ENCODE measurements around the gene THEM4.
"Not testable (repeated sequence)": the region's sequence is repeated elsewhere in the genome, so short reads cannot be mapped to it uniquely, and the experiment has no call there.

Gene THEM4

DNA sequence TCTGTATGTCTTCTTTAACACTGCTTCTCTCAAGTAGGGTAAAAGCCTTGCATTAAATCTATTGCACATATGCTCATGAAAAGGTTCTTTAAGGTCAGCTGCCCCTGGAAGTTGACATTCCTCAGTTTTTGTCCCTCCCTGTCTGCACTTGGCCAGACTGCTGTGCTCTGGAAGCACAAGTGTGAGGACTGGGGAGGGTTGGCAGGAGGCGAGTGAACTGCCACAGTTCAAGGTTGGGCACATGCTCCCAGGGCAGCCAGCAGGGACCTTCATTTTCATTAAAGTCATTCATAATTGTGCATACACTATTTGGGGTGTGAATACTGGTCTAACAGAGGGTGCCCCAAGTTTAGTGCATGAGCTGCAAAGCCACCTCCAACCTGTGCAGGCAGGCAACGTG lies 44.9 kb downstream of the THEM4 start:
- FAIRE-seq (no peak), DNase-seq (ENCODE audit: insufficient read length, low spot score) (no peak)

DNA sequence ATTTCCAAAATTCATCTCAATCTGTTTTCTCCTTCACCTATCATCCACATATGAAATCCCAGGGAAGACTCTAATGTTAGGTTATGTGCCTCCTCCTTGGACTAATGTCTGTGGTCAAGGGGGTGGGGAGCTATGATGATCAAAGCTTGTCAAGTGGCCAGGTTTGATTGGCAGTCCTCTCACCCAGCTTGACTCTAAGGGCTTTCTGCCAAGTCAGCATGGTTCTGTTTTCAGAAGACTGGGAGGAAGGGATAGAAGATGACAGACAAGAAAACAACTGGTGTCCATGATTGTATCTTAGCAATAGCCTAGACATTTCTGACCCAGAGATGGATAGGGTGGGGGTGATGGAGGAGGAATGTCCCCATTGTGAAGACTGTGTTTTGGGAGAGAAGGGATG lies 46.7 kb downstream of the THEM4 start:
- DNase-seq (ENCODE audit: insufficient read length, low spot score): no peak
- FAIRE-seq: no peak

DNA sequence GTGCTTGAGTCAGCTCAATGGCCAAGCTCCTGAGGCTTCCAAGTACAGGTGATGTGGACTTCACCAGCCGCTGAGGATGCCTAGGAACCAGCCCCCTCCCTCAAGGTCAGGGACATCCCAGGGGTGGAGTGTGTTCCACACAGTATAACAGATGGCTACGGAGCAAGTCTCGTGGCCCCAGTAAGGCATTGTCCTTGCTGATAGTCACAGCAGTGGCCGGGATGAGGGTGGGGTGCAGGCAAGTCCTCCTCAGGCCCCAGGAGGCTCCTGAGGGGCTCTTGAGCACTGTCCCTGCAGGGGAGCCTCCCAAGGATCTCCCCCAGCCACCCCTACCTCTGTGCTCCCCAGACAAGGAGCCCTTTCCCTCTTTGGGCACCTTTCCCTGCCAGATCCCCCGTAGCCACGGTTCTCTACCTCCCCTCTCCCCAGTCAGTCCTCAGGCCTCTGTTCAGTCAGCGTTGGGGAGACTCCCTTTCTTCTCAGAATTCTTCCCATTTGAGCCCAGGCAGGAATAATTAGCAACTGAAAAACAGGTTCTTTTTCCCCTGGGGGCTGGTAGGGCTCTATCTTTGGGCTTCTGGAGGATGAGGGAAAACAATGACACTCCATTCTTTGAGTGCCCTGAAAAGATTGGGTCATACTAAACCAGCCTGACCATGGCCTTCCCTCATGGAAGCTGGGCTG lies 48.7 kb downstream of the THEM4 start:
- FAIRE-seq: no peak
- DNase-seq (ENCODE audit: insufficient read length, low spot score): no peak

DNA sequence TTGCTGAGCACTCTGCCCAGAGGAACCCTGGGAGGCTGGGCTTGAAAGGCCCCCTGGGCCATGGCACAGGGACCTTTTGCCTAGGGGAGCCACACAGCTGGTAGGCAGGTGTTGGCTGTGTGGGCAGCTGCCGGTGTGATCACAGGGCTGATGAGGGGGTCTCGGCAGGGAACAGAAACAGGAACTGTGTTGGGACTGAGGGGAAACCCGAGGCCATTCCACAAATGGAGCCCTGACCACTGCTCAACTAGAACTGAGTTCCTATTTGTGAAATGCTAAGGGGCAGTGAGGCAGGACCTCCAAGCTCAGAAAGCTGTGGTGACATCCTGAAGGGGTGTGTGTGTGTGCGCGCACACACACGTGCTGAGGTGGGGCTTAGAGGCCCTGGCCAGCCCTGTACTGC lies 49.4 kb downstream of the THEM4 start:
- no peak for DNase-seq (ENCODE audit: insufficient read length, low spot score)

DNA sequence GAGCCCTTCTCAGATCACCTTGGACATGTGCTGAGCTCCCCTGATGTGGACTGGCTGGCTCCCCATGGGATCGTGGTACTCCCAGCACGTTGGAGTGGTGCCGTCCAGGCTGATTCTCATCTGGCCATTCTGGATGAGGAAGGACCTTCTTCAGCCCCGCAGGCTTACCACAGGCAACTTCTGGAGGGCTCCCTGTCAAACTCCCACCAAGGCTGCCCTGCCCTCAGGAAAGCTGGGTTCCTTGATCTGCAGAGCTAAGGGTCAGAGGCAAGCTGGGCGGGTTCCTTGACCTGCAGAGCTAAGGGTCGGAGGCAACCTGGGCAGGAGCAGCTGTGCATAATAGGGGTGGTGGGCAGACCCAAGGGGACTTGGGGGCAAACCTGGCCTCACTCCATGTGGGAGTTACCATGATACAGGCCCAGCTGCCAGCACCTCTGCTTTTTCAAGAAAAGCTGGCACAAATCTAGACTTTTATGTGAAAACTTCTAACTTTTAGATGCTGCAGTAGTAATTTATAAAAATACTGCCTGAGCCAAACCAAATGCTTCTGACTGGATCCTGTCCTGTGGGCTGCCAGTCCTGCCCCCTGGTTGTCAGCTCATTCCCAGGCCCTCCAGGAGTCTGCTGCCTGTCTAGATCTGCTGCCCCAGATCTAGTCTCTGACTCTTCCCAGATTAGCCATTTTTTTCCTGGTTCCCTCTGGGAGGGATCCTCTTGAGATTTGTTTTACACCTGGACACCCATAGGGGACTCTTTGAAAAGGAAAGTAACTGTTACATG lies 50.2 kb downstream of the THEM4 start:
- DNase-seq (ENCODE audit: insufficient read length, low spot score): no peak
- no peak for FAIRE-seq

More for the DNA sequence above, 49.4 kb downstream of the THEM4 start:
- peak; percentile 38 for FAIRE-seq

DNA sequence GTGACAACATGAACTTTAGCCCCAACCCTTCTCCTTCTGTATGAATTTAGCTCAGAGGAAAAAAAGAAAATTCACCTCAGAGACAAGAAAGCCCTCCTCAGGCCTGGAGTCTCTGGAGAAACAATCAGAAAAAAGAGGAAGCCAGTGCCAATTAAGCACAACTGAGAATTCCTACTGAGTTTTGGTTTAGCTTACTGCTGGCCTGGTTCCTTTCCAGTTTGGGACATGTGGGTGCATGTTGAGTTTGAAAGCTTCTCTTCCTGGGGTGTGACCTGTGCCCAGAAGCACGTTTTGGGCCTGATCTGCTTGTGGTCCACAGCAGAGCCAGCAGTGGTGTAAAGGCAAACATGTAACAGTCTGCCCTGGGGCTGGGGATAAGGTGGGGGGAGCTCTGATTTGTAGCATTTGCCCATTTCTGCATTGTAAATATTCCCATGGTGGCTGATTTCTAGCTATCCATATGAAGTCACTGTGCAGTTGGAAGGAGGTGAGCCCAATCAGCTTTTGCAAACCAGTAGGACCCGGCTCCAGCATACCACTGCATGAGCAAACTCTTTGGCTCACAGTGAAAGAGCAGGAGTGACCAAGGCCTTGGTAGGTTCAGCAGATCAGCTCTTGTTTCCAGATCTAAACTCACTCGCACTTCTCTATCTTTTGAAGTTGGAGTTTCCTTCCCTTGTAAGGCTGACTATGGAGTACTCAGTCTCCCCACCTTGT lies 51.1 kb downstream of the THEM4 start:
- DNase-seq (ENCODE audit: insufficient read length, low spot score) (no peak), FAIRE-seq (no peak)

DNA sequence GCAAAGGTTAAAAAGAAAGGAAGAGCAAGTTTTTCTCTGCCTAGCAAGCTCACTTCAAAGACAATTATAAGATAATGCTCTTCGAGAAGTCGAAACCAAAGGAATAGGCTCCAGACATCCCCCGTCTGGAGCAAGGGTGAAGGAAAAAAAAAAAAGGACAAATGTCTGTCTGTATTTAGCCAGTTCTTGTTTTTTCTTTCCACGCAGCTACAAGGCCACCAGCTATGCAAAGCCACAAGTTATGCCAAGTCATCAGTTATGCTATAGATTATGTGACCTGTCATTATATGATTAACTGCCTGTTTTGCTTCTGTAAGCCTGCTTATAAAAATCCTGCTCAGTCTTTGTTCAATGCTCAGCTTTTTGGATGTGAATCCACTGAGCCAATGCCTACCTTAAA lies 53.4 kb downstream of the THEM4 start:
- FAIRE-seq (no peak), DNase-seq (ENCODE audit: insufficient read length, low spot score) (no peak)

DNA sequence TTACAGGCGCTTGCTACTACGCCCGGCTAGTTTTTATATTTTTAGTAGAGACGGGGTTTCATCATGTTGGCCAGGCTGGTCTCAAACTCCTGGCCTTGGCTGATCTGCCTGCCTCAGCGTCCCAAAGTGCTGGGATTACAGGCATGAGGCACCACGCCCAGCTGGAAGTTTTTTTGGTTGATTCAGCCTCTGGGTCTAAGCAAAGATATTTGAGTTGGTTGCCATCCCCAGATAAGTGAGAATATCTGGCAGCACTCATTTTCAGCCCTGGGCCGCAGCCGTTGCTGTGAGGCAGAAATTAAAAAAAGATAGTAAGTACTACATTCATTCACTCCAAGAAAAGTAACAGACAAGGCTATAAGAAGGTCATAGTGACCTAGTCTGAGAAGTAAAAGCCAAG lies 53.8 kb downstream of the THEM4 start:
- not testable (repeated sequence) for FAIRE-seq

DNA sequence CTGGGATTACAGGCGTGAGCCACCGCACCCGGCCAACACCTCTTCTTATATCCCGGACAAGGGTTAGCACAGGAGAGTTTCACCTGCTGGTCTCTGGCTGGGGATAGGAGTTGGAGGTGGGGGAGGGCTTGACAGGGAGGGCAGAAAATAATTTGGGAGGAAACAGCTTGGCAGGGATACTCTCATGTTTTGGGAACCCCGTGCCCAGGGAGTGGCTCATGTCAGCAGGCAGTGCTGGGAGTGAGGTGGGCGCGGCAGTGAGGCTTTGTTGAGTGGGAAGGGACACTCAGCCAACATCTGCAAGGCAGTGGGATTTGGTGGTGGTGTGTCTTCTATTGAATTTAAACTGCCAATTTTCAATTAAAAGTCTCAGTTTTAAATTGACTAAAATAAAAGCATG lies 54.7 kb downstream of the THEM4 start:
- FAIRE-seq (no peak), DNase-seq (ENCODE audit: insufficient read length, low spot score) (no peak)

More for the DNA sequence above, 53.8 kb downstream of the THEM4 start:
- not testable (repeated sequence) for DNase-seq (ENCODE audit: insufficient read length, low spot score)

DNA sequence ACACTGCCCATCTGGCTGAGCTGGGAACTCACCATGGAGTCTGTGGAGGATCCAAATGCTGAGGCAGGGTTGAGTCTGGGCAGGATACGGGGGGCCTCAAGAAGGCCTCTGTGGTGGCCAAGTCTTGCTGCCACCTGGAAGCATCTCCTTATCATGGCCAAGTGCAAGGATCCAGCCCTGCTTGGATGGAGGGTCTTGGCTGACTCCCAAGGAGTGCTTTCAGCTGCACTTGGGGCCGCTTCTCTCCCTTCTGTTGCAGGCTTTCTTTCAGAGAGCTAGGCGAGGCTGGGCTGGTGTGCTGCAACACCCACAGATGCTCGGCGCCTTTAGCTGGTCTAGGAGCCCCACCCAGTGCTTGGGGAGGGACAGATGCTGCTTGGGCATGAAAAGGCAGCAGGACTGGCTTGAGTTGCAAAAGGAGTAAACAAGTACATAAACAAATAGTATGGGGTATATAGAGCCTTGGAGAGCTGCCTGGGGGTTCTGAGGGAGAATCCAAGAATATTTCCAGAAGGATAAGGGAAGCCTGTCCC lies 55.8 kb downstream of the THEM4 start, which contains the start of gene THEM5:
Gene THEM5, minus strand, starts transcription at position 302 of the 533 bp plus-strand sequence. Its CDS starts 147 bp downstream, at position 155.
- FAIRE-seq (no peak), DNase-seq (ENCODE audit: insufficient read length, low spot score) (no peak)

DNA sequence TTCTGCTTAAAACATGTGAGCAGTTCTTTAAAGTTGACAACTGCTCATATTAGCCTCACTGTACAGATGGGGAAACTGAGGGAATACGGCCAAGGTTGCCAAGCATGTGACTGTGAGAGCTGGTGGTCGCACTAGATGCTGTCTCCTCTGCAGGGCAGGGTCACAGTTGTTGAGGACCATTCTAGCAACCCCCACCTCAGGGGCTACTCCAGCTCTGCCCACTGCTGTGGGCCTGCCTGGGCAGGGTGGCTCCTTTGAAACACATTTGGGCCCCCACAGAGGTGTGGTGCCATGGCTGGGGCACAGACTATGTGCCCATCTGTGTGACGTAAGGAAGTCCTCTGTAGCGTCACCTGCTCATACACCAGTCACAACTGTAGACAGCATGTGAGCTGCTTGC lies 56.6 kb downstream of the THEM4 start:
- DNase-seq (ENCODE audit: insufficient read length, low spot score) (no peak), FAIRE-seq (no peak)

DNA sequence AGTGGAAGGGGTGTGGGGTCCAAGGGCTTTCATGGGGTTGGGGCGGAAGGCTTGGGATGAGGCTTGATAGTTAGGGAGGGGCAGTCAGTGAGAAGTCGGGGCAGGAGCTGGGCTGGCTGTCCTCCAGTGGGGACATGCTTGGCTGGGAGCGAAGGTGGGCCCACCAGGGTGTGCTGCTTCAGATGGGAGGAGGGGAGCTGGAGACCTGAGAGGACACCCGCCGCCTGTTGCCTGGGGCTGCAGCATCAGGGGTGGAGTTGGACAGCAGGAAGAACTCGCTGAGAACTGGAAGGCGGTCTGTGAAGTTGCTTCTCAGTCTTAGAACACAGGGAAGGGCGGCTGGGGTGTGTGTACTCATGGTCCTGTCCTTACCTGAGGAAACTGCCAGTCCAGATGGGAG lies 57.4 kb downstream of the THEM4 start:
- no peak for FAIRE-seq
- DNase-seq (ENCODE audit: insufficient read length, low spot score): no peak

DNA sequence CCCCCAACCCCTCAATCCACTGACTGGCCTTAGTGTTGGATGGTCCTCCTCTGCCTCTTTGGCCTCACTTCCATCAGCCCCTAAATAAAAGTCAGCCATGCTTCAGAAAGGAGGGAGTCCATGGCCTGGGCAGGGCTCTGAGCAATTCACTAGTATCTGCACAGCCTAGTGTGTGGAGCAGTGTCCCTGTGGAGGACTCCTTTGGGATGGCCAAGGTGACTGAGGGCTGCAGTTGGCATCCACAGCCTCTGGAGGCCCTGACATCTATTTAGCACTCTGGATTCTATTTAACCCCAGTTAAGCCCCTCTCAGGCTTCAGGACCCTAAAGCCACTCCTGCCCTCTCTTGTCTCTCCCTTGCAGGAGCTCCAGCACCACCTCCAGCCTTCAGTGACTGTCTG lies 59.4 kb downstream of the THEM4 start:
- FAIRE-seq (no peak), DNase-seq (ENCODE audit: insufficient read length, low spot score) (no peak)

DNA sequence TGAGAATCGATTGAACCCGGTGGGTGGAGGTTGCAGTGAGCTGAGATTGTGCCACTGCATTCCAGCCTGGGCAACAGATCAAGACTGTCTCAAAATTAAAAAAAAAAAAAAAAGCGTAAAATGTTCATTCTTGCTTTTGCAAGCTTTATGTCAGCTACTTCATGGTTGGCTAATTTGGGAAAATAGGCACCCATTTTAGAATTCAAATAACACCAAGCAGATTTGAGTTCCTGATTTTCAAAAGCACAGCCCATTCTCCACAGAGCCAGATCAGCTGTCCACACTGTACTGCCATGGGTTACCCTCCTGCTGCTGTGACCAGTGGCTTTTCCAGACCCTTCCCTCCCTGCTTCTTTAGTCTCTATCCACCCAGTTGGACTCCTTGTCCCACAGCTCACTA lies 60.2 kb downstream of the THEM4 start:
- FAIRE-seq (no peak), DNase-seq (ENCODE audit: insufficient read length, low spot score) (no peak)

DNA sequence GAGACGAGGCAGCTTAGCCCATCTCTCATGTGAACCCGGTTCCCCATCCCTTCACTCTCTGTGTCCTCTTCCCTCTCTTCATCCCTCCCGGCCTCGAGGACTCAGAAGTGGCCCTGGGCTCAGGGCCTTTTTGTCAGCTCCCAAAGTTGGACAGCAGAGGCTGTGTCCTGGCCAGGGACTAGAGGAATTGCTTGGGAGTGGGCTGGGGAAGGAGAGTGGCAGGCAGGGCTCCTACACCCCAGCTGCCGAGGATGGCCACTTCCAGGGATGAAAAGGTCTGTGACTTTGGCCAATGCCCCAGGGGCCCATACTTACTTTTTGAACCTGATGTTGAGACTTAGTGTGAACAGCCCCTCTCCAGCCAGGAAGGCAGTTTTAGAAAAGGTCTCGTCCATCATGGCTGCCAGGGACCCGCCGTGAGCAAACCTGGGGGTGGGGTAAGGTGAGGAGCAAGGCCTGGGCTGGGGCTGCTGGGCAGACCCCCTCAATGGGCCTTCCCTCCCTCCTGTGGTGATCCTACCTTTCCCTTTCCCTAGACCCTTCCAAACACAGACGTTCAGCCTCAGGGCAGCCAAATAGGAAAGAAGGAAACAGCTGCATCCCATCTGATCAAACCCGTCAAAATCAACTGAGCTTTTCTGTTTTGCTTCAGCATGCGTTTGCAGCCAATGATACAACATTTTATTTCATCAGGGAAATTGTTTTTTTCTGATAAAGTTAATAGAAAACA lies 61.3 kb downstream of the THEM4 start:
- DNase-seq (ENCODE audit: insufficient read length, low spot score): no peak
- no peak for FAIRE-seq

DNA sequence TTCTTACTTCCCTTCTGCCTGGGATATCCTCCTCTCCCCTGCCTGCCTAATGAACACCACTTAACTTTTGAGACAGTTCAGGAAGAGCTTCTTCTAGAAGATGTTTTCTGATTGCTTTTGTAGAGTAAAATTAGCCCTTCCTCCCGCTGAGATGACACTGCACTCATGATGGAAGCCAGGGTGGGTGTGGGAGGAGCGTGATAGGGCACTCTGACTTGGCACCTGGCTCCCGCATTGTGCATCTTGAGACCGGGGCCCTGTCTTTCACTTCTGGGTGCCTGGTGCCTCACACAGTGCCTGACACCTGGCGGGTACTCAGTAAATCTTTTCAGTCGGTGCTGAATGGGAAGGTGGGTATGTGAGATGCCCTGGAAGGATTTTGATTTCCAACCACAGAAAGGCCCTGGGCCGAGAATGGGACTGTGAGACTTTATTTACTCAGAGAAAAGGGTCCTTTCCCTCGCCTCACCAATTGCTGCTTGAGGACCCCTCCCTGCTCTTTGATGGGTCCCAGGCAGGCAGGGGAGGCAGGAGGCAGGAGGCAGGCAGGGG lies 62.5 kb downstream of the THEM4 start:
- DNase-seq (ENCODE audit: insufficient read length, low spot score) (no peak), FAIRE-seq (no peak)

DNA sequence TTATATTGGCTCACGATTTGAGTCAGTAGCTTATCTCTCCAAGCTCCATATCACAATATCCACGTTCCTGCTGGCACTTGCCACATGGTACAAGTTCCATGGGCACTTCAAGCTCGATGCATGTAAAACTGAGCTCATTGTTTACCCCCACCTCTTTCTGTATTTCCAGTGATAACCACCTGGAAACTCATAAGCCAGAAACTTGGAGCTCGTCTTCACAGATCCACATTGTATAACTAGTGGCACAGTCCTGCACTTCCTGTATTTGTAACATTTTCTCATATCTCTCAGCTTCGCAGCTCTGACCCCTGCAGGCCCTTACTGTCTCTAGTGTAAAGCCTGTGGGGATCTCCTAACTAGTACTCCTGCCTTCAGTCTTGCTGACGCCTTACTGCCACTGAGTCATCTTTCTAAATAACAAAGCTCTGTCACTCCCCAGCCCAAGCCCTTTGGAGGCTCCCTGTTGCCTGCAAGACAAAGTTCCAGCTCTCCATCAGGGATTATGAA lies 63.2 kb downstream of the THEM4 start:
- DNase-seq (ENCODE audit: insufficient read length, low spot score) (peak; percentile 66), FAIRE-seq (no peak)

DNA sequence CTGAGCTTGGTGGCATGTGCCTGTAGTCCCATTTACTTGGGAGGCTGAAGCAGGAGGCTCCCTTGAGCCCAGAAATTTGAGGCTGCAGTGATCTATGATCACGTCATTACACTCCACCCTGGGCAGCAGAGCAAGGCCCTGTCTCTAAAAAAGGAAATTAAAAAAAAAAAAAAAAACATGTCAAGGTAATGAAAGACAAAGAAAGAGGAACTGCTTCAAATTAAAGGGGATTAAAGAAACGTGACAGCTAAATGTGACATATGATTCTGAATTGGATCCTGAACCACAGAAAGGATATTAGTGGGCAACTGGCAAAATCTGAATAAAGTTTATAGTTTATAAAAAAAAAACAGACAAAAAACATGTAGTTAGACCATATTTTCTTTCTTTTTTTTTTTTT lies 65.9 kb downstream of the THEM4 start:
- no peak for FAIRE-seq
- no peak for DNase-seq (ENCODE audit: insufficient read length, low spot score)

DNA sequence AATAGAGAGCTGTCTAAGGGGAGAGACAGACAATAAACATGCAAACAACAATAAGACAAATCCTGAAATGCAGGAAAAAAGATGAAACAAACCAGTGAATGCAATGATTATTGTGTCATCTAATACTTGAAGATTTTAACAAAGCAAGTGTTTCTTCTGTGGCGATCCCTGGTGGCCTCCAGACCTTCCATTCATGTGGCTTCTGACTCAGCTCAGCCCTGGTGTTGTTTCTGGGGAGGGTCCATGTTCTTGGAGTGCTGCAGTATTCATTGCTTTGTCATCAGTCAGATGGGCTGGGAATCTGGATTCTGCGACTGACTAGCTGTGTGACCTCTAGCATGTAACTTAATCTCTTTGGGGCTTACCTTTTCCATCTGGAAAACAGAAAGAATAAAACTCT lies 68.2 kb downstream of the THEM4 start:
- no peak for FAIRE-seq
- no peak for DNase-seq (ENCODE audit: insufficient read length, low spot score)

DNA sequence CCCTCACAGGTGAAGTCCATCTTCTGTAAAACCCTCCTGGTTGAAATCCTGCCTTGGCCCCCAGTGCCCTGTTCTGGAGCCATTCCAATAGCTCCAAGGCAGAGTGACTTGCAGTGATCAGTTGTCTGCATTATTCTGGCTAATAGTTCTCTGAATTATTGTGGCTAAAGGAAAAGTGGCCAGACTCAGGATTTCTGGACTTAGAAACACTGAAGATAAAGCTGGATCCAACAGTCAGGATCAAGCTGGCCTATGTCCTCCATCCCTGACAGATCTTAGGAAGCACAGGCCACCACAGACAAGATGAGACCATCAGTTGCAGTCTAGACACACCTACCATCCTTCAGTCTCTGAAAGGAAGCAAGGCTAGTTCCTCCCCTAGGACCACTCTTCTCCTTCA lies 68.9 kb downstream of the THEM4 start:
- DNase-seq (ENCODE audit: insufficient read length, low spot score): no peak
- FAIRE-seq: no peak

Measured in HTR-8/SVneo (cell line).